IPS-18a (cell line): ENCODE results near the gene CADPS.

ENCODE experiments used
- H3K27ac ChIP-seq: one replicate; pipeline ENCODE4 v1.5.1; 2013; ENCODE audit warnings: low read length
- H3K27me3 ChIP-seq: one replicate; pipeline ENCODE4 v1.6.1; 2013; ENCODE audit warnings: mild to moderate bottlenecking, low read length; ENCODE audit not compliant: control insufficient read depth, insufficient read depth
- H3K36me3 ChIP-seq: one replicate; pipeline ENCODE4 v1.6.1; 2013; ENCODE audit warnings: low read depth, low read length; ENCODE audit not compliant: control insufficient read depth
- H3K4me1 ChIP-seq: one replicate; pipeline ENCODE4 v1.6.1; 2013; ENCODE audit warnings: low read depth, low read length; ENCODE audit not compliant: control insufficient read depth
- H3K4me3 ChIP-seq: one replicate; pipeline ENCODE4 v1.5.1; 2013; ENCODE audit warnings: low read length
- H3K9ac ChIP-seq: one replicate; pipeline ENCODE4 v1.6.1; 2013; ENCODE audit warnings: mild to moderate bottlenecking, low read length, moderate library complexity
- H3K9me3 ChIP-seq: one replicate; pipeline ENCODE4 v1.6.1; 2013; ENCODE audit warnings: low read depth, low read length; ENCODE audit not compliant: control insufficient read depth

Gene CADPS

DNA sequence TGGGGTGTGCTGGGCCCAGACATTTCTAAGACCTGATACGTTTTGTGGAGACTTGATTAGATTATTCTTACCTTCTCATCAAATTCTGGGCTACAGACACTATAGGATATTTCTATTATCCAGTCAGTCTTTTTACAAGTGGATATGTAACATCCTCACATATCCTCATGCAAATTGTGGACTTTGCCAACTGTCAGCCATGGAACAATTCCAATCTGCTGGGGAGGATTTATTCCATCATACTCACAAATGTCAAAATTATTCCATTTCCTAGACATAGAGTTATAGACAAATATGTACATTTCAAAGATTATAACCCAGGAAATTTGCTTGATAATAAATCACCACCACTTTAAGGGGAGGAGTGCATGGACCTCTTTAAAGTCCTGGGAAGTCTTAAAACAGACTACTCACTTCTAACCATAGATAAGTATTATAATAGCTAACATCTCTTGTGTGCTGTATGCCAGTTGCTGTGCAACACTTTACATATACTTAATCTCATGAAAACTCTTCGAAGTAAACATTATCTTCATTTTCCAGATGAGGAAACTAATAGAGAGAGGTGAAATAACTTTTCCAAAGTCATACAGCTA, 44.4 kb downstream of the CADPS start:
- Histone ChIP-seq H3K36me3 (no peaks in the 10 kb centered on the region), H3K4me1 (no peaks in the 10 kb centered on the region), H3K27ac (no peak overlapping the region), H3K4me3 (no peak overlapping the region), H3K27me3 (no peaks in the 10 kb centered on the region), H3K9ac (no peak overlapping the region), H3K9me3 (no peaks in the 10 kb centered on the region)

DNA sequence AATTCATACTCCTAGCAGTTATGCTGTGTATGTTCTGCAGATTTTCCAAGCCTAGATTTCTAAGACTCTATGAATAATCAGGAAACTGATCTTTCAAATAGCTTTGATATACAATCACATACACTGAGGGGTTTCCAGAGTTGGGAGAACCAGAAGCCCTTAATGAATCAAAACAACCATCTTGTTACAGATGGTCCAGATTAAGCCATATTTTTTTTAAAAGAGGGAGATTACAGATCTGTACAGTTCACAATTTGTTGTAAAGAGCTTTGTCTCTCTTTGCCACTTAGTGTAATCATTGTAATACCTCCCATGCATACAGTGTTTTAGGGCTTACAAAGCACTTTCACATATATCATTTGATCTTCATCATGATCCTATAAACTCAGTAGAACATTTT, 47.7 kb downstream of the CADPS start:
- no peaks in the 10 kb centered on the region for H3K9me3 ChIP-seq
- H3K4me1 ChIP-seq = no peaks in the 10 kb centered on the region
- no peak overlapping the region for H3K27ac ChIP-seq
- H3K36me3 ChIP-seq = no peaks in the 10 kb centered on the region
- H3K9ac ChIP-seq = no peak overlapping the region
- H3K4me3 ChIP-seq = no peak overlapping the region
- no peaks in the 10 kb centered on the region for H3K27me3 ChIP-seq

DNA sequence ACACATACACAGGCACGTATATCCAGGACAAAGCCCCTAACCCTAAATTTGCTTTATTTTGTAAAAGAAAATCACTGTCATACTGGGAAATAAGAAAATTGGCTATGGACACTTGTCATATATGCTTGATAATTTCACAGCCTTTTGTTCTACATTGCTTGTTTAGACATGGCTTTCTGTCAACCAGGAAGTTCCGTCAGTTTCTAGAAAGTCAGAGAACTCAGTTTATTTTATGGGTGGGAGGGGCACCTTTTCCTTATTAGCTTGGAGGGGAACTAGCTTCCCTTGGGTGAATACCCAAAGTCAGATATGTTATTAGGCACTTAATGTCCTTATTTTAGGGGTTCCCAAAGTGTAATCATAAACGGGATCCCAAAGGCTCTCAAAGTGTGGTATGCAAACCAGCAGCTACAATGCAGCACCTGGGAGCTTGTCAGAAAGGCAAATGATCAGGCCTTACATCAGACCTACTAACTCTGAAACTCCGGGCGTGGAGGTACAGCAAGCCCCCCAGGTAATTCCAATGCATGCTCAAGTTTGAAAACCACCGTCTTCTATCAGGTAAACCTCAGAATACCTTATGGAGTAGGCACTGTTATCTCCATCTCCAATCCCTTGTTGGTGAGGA, 50.1 kb downstream of the CADPS start:
- H3K4me1 ChIP-seq = no peaks in the 10 kb centered on the region
- no peak overlapping the region for H3K9ac ChIP-seq
- no peak overlapping the region for H3K27ac ChIP-seq
- H3K9me3 ChIP-seq = no peaks in the 10 kb centered on the region
- no peaks in the 10 kb centered on the region for H3K27me3 ChIP-seq
- no peaks in the 10 kb centered on the region for H3K36me3 ChIP-seq
- H3K4me3 ChIP-seq = no peak overlapping the region

DNA sequence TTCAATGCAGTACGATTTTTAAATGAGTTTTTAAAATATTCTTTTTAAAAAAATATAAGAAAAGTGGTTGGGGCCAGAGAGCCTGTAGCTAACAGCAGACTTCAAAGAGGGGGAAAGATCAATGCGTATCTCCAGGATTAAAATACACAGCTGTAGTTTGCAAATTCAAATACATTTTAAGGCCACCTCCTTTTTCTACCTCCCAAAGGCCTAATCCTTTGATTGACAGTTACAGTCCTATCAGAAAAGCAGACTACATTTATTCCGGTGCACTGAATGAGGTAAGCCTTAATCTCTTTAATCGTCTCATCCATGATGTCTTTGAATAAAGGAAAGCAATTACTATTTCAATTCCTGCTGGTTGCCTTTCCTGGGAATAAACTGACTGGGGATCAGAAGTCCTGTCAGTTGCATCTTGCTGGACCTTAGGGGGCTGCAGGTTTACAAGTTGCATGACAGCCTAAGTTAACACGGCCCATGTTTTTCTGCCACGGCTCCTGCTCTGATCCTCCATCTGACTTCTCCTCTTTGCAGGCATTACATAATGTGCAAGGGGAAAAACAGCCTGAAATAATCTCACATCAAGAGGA, 51.7 kb downstream of the CADPS start:
- H3K27me3 ChIP-seq = no peaks in the 10 kb centered on the region
- no peak overlapping the region for H3K27ac ChIP-seq
- no peak overlapping the region for H3K4me3 ChIP-seq
- H3K9me3 ChIP-seq = no peaks in the 10 kb centered on the region
- H3K9ac ChIP-seq = no peak overlapping the region
- H3K4me1 ChIP-seq = no peaks in the 10 kb centered on the region
- H3K36me3 ChIP-seq = no peaks in the 10 kb centered on the region

GRCh38 chr3:62822905-62823304, 52.3 kb downstream of the CADPS start:
- Histone ChIP-seq H3K9ac (no peak overlapping the region), H3K27me3 (no peaks in the 10 kb centered on the region), H3K9me3 (no peaks in the 10 kb centered on the region), H3K4me3 (no peak overlapping the region), H3K4me1 (no peaks in the 10 kb centered on the region), H3K36me3 (no peaks in the 10 kb centered on the region), H3K27ac (no peak overlapping the region)

DNA sequence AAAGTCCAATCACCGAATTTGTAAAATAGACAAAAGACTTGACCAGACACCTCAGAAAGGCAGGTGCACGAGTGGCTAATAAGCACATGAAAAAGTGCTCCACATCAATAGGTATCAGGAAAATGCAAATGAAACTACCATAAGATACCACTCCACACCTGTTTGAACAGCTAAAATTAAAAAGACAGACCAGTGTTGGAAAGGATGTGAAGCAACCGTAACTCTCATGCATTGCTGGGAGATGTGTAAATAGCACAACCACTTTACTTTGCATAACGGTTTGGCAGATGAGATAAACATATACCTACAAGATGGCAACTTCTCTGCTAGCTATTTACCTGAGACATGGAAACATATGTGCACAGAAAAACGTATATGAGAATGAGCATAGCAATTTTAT, 56.9 kb downstream of the CADPS start:
- Histone ChIP-seq H3K4me3 (no peak overlapping the region), H3K27ac (no peak overlapping the region), H3K9me3 (no peaks in the 10 kb centered on the region), H3K36me3 (no peaks in the 10 kb centered on the region), H3K9ac (no peak overlapping the region), H3K27me3 (no peaks in the 10 kb centered on the region), H3K4me1 (no peaks in the 10 kb centered on the region)

DNA sequence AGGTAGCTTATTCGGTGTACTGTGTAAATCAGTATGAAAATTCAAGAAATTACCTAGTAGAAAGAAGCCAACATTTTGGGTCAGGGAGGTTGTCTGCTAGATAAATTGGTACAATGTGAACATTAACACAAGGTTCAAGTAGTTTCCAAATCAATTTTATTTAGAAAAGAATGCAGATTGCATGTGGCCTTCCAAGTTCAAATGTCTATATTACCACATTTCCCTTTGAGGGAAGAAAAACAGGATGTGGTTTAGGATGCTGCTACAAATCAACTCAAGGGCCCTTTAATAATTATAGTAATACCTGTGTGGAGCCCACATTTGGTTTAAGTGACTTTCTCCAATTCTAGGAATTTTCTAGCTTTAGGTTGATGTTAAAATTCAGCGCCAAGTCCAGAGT, 57.5 kb downstream of the CADPS start:
- Histone ChIP-seq H3K4me1 (no peaks in the 10 kb centered on the region), H3K36me3 (no peaks in the 10 kb centered on the region), H3K4me3 (no peak overlapping the region), H3K27me3 (no peaks in the 10 kb centered on the region), H3K9me3 (no peaks in the 10 kb centered on the region), H3K9ac (no peak overlapping the region), H3K27ac (no peak overlapping the region)

DNA sequence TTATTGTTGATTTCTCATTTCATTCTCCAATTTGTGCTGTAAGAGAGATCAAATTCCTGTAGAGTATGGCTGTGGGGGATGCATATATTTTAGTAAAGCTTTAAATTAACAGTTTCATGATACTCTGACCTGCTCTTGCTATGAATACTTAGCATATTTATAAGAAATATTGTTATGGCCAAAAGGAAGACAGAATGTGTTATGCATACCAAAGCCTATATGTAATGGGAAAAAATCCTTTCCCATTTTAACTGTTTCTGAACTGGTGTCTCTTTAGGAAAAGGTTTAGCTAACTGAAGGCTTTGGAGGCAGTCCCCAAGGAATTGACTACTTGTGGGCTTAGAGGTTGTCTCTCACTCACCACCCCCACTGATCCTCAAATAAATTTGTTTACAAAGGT, 59.2 kb downstream of the CADPS start:
- no peaks in the 10 kb centered on the region for H3K4me1 ChIP-seq
- no peak overlapping the region for H3K4me3 ChIP-seq

GRCh38 chr3:62812631-62813030, 62.6 kb downstream of the CADPS start:
- Histone ChIP-seq H3K4me3 (no peak overlapping the region), H3K27me3 (no peaks in the 10 kb centered on the region), H3K36me3 (no peaks in the 10 kb centered on the region), H3K4me1 (no peaks in the 10 kb centered on the region), H3K9ac (no peak overlapping the region), H3K27ac (no peak overlapping the region), H3K9me3 (no peaks in the 10 kb centered on the region)

More for the DNA sequence above, 59.2 kb downstream of the CADPS start:
- Histone ChIP-seq H3K27me3 (no peaks in the 10 kb centered on the region), H3K9ac (no peak overlapping the region), H3K36me3 (no peaks in the 10 kb centered on the region), H3K27ac (no peak overlapping the region), H3K9me3 (no peaks in the 10 kb centered on the region)

- H3K4me1 ChIP-seq = no peaks in the 10 kb centered on the region
These were observed 64.1 kb downstream of the CADPS start for GRCh38 chr3:62811119-62811518.

GRCh38 chr3:62809369-62809768, 65.8 kb downstream of the CADPS start:
- Histone ChIP-seq H3K4me1 (peaks cover 7% of the 10 kb centered on the region), H3K9ac (no peak overlapping the region), H3K36me3 (no peaks in the 10 kb centered on the region), H3K27me3 (no peaks in the 10 kb centered on the region), H3K4me3 (no peak overlapping the region), H3K27ac (no peak overlapping the region), H3K9me3 (no peaks in the 10 kb centered on the region)

More at GRCh38 chr3:62811119-62811518, 64.1 kb downstream of the CADPS start:
- Histone ChIP-seq H3K27ac (no peak overlapping the region), H3K4me3 (no peak overlapping the region), H3K9ac (no peak overlapping the region), H3K36me3 (no peaks in the 10 kb centered on the region), H3K9me3 (no peaks in the 10 kb centered on the region), H3K27me3 (no peaks in the 10 kb centered on the region)
